Activated CD8-positive, alpha-beta memory T cell treated with anti-CD3 and anti-CD28 coated beads for 24 hours (primary cell): Measurements from ENCODE around the gene TMEM151A.

Source experiments
- DNase-seq: peaks from one replicate; pipeline ENCODE4 v3.0.0-alpha.2; 2020

Gene TMEM151A

DNA sequence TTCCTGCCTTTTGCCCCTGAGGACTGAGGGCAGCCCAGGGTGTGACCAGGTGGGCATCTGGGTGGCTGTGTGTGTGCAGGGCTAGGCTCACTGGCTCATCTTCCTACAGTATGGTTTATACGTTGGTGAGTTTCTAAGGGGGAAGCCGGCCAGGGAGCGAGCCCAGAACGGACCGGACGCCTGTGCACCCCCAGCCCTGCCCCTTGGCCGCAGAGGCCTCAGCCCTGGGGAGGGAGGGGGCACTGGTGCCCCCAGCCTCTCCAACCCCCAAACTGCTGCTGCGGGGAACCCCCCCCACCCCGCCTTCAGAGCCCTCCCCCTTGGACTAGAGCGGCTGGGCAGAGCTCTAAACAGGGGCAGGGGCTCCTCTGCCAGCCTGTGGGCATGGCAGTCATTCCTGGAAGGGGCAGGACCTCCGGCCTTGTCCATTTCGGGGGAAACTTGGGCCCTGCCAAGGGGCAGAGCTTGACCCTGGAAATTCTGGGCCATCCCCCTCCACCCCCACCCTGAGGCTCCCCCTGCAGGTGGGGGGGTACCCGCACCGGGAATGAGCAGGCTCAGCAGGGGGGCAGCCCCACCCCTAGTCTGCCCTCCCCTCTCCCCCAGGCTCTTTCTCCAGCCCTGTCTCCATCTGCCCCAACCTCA, 8.1 kb upstream of the TMEM151A start:
- peak; percentile 57 for DNase-seq

GRCh38 chr11:66284526-66285078, 7.1 kb upstream of the TMEM151A start:
- no peak for DNase-seq

GRCh38 chr11:66285250-66285947, 6.3 kb upstream of the TMEM151A start:
- DNase-seq: no peak

GRCh38 chr11:66286699-66287098, 5.0 kb upstream of the TMEM151A start:
- no peak for DNase-seq

DNA sequence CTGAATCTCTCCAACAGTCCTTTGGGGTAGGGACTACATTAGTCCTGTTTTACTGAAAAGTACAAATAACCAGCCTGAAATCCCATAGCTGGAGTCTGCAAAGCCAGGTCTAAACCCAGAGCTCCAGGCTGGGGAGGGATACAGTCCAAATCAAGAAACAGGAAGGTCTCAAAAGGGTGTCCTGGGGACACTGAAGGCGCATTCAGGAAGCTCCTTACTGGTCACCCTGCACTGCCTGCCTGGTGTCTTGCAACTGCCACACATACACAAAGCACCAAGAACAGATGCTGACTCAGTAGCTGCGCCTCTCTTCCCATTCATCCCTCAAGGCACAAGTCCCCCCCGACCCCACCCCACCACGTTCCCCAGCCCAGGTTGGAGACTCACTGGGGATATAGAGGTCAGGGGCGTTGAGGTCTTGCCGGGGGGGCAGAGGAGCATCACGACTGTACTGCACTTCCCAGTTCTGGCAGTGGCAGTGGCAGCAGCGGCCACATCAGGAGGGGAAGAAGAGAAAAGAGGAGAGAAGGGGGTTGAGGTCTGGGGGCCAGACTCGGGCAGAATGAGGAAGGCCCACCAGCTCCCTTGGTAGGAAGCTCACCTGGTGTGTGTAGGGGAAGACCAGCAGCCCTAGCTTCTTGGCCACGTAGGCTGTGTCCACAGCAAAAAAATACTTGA, 4.3 kb upstream of the TMEM151A start:
- peak; percentile 53 for DNase-seq

DNA sequence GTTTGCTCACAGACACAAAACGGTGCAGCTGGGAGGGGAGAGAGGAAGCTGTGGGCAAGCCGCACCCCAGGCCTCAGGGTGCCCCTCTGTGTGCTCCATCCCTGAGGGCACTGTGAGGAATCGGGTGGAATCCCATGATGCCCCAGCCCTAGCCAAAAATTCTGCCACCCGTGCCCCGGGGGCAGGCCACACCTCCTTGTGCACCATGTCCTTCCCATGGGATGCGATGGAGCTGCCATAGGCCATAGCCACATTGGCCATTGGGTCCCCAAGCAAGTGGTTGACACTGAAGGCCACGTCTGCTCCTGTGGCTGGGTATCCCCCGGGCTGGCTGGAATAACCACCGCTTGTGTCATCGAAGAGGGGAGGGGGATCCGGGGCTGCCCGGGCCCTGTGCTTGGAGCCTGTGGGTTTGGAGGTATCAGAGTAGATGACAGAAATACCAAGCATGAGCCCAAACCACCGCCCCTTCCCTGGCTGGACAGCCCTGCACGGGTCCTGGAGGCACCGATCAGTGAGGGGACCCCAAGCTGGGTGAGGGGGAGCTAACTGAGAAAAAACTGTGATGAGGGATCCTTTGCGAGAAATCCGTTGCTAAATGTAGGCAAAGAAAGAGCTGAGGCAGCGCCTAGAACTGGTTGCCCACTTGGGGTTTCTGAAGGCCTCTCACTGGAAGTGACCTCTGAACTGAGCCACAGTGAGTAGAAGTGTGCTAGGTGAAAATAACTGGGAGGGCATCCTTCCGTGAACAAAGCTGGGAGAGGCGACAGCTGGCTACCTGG, 3.6 kb upstream of the TMEM151A start:
- peak; percentile 57 for DNase-seq

- peak; percentile 97 for DNase-seq
These were observed 2.8 kb upstream of the TMEM151A start, which contains the start of gene YIF1A for GRCh38 chr11:66288671-66289547. TSS of gene YIF1A (minus strand) at chr11:66289143. CDS start at chr11:66288985, 158 bp downstream.

DNA sequence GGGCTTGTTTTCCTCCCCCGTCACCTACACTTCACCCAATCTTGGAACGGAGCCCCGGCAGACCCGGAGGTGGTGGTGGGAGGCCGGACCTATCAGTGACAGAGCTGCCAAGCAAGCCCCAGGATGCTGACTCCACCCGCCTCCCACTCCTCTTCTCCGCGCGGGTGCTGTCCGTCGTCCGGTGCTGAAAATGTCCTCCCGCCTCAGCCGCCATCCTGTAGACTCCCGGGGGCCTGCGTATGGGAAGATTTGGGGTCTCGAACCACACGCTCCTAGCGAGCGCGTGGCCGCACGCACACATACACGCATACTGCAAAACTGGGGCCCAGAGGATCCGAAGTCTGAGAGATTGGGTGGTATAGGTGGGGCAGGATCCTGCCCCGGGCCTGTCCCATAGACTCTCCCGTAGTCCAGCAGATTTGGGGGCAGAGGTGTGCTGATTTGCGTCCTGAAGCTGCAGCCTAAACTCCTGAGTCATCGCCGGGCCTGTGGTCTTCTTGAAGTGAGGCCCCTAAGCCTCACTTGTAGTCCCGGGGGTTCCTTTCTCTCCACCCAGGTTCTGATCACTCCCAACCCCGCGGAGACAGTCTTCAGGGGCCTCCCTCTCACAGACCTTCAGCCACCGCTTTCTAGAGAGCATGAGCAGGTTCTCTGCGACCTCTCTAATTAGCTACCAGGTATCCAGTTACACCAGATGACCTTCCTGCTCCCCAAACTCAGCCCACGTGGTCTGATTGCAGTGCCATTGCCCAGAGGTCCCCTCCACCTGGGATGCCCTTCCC, 2.0 kb upstream of the TMEM151A start:
- DNase-seq: no peak

DNA sequence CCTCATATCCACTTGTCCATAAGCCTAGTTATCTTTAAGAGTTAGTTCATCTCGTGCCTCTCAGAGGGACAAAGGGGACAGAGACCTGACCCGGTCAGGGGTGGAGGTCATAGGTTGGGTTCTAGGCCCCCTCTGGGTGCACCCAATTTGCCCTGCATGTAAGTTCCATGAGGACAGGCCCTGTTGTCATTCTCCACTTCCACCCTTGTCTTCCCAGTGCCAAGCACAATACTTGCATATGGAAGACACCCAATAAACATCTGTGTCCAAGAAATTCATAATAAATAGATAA, 1.4 kb upstream of the TMEM151A start:
- no peak for DNase-seq

GRCh38 chr11:66291303-66291705, 390 bp upstream of the TMEM151A start:
- no peak for DNase-seq

GRCh38 chr11:66292543-66293332, 1.0 kb downstream of the TMEM151A start:
- DNase-seq: no peak

DNA sequence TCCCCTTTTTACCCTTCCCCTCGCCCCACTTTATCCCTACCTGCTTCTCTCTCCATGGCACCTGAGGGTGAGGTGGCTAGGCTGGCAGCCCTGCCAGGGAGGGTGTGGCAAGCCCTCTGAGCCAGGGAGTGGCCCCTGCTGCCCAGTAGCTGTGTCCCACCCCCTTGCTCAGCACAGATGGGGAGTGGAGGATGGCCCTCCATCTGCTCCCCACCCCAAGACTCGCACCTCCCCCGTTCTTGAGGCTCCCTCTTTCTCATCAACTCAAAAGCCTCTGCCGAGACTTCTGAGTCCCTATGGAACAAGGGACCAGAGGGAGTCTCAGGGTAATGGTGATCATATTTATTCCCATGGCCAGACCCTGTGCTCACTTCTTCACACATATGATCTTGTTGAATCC, 1.7 kb downstream of the TMEM151A start:
- DNase-seq: no peak

DNA sequence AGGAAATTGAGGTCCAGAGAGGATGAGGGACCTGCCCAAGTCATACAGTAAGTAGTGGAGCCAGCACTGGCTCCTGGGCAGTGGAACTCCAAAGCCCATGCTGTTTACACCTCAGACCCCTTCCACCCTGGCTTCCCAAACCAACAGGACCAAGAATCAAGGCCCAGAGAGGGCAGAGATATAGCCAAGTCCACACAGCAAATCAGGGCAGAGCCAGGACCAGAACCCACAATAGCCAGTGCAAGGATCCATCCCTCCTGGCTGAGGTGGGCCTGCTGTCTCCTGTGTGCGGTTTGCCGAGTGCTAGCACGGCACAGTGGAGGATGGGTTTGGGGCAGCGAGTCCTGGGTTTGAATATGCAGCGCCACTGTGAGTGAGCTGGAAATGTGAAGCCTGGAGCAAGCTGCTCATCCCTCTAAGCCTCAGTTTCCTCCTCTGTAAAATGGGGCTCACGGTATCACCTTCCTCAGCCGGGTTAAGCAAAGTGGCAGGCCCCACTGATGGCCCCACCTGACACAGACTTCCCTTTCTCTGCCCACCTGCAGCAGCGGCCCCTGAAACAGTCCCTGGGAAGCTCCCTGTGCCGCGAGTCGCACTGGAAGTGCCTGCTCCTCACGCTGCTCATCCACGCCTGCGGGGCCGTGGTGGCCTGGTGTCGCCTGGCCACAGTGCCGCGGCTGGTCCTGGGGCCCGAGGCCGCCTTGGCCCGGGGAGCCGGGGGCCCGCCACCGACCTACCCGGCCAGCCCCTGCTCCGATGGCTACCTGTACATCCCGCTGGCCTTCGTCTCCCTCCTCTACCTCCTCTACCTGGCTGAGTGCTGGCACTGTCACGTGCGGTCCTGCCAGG, 2.3 kb downstream of the TMEM151A start:
- DNase-seq: no peak

- DNase-seq: no peak
These were observed 3.2 kb downstream of the TMEM151A start for GRCh38 chr11:66294626-66295620.

- DNase-seq: no peak
These were observed 5.9 kb downstream of the TMEM151A start for GRCh38 chr11:66297610-66298009.

DNA sequence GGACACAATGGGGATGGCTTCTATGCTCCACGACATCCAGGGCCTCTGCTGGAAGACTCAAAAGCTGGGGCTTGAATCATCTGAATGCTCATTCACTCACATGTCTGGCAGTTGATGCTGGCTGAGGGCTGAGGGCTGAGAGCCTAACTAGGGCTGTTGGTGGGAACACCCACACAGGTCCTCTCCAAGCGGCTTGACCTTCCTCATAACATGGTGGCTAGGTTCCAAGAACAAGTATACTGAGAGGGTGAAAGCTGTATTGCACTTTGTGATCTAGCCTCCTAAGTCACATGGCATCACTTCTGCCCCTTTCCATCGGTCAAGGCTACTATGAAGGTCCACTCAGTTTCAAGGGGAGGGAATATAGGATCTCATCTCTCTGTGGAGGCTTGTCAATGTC, 7.5 kb downstream of the TMEM151A start:
- DNase-seq: no peak

DNA sequence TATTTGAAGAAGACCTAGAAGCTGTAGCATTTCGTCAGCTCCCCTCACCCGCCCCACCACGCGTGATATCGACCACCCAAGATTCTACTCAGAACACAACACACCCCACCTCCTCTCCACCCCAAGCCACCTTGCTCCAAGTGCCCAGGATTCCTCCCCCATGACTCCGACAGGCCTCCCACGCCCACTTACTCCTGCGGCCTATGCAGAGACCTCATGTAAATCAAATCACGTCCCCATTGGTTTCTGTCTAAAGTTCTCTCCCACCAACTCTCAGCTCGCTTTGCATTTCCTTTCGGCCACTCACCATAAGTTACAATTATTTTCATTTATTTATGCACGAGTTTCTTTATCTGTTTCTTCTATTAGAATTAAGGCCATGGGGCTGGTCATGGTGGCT, 11.0 kb downstream of the TMEM151A start:
- no peak for DNase-seq

GRCh38 chr11:66309475-66309874, 17.8 kb downstream of the TMEM151A start:
- DNase-seq: no peak
